SKM-1 treated with dmso at 0.1 percent for 144 hours (cell line): Measurements from ENCODE around the gene ARHGEF37.
"Not testable (repeated sequence)": the region's sequence is repeated elsewhere in the genome, so short reads cannot be mapped to it uniquely, and the experiment has no call there.

ENCODE experiments used
- DNase-seq: peaks from one replicate; lab custom pipeline; 2025; ENCODE audit not compliant: unreplicated experiment; lab: John Stamatoyannopoulos, UW

Gene ARHGEF37

DNA sequence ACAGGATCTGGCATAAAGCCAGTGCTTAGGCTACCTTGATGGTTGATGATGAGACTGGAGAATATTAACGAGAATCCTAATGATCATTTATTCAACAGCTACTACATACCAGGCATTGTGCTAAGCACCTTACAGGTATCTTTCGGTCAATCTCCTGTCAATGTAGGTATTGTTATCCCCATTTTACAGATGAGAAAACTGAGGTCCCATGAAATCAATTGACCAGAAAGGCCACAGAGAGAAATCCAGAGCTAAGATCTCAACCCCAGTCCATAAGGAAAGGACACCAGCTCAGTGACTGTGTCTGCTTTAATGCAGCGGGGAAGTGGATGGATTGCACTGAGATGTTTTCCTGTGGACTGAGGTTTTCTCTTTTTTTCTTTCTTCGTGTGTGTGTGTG lies 63.3 kb downstream of the ARHGEF37 start:
- no peak for DNase-seq

DNA sequence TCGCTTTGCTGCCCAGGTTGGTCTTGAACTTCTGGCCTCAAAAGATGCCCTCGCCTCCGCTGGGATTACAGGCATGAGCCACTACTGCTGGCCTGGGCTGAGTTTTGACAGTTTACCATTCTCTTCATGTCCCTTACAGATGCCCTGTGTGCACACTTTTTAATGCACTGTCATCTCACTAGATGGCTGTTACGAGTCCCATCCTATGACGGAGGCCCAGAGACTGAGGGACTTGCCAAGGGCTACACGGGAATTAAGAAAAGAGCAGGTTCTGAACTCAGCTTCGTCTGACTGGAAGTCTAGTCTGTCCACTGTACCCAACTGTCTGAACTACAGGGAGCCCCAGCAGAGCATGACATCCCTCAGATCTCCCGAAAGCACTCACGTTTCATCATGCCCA lies 63.9 kb downstream of the ARHGEF37 start:
- DNase-seq = no peak

DNA sequence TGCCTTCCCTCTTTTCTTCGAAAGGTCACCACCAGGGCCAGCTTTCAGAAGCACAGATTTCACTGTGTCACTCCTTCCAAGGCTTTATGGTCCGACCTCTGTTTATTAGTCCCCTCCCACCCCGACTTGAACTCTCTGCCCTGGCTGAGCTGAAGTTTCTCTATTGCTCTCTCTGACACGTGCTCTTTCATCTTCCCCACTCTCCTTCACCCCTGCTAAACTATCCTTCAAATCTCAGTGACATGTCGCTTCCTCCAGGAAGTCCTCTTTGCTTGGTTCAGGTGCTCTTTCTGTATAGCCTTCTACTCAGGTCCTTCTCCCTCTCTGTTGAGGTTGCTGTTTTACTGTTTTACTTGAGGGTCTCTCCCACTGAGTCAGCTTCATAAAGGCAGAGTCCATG lies 64.4 kb downstream of the ARHGEF37 start:
- DNase-seq = no peak

DNA sequence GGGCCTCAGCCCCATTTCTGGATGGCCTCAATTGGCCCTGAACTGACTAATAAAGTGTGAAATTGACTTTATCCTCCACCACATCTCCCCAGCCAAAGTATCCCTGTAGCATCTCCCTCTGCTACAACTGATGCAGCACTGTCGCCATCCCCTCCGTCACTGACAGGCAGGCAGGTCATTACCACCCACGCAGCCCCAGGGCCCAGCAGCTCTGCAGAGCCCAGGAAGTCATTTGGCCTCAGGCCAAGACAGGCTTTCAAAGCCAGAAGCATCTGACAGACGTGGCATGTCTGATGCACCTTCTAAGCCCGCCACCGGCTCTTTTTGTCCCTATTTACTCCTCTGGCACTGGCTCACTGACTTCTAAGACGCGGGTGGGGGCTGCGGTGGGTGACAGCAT lies 65.3 kb downstream of the ARHGEF37 start:
- DNase-seq = no peak

DNA sequence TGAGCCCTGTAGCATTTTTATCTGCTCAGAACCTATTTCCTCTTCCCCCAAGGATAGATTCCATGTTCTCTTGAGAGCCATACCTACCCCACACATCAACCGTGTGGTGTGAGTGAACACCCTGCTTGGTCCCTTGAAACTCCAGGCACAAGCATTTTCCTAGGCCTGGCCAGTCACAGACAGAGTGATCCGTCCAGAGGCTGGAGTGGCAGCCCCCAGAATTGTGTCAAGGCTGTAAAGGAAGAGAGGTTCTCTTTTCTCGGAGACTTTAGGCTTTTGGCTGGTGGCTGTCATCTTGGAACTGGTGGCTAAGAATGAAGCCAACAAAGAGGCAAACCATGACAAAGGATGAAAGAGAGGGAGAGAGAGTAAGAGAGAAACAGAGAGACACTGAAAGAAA lies 66.0 kb downstream of the ARHGEF37 start:
- DNase-seq = no peak

DNA sequence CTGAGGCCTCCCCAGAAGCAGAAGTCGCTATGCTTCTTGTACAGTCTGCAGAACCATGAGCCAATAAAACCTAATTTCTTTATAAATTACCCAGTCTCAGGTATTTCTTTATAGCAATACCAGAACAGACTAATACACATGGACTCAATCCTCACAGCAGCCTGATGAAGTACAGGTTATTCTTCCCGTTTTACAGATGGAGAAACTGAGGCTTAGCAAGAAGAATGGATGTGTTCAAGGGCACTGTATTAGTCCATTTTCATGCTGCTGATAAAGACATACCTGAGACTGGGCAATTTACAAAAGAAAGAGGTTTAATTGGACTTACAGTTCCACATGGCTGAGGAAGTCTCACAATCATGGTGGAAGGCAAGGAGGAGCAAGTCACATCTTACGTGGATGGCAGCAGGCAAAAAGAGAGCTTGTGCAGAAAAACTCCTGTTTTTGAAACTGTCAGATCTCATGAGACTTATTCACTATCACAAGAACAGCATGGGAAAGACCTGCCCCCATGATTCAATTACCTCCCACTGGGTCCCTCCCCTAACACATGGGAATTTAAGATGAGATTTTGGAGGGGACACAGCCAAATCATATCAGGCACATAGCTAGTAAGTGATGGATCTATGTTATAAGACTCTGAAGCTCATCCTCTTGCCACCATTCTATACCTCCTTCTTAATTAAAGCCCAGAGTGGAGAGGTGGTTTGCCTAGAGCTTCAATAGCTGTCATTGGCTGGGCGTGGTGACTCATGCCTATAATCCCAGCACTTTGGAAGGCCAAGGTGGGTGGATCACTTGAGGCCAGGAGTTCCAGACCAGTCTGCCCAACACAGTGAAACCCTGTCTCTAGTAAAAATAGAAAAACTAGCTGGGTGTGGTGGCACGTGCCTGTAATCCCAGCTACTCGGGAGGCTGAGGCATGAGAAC lies 67.4 kb downstream of the ARHGEF37 start:
- DNase-seq = not testable (repeated sequence)

DNA sequence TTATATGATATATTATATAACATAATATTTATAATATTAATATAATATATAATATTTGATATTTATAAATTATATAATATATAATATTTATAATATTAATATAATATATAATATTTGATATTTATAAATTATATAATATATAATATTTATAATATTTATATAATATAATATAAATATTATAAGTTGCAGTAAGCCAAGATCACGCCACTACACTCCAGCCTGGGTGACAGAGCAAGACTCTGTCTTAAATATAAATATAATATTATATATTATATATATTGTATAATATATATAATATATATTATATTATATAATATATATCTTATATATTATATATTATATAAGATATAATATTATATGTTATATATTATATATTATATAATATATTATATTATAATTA lies 68.4 kb downstream of the ARHGEF37 start:
- not testable (repeated sequence) for DNase-seq

DNA sequence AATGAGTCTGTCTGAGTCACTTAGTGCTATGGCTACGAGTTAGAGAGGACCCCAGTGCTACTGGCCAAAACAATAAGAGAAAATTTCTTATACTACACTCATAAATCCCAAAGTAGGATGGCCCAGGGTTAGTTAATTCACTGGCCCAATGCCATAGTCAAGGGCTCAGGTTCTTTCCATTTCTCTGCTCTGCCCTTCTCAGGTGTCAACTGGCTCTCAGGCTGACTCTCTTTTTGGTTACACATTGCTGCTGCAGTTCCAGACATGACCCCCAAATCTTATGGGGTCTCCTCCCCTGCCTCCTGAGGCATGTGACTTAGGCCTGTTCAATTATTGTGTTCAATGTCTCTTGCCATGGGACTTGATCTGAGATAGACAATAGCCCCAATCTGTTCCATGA lies 70.4 kb downstream of the ARHGEF37 start:
- peak; percentile 44 for DNase-seq

DNA sequence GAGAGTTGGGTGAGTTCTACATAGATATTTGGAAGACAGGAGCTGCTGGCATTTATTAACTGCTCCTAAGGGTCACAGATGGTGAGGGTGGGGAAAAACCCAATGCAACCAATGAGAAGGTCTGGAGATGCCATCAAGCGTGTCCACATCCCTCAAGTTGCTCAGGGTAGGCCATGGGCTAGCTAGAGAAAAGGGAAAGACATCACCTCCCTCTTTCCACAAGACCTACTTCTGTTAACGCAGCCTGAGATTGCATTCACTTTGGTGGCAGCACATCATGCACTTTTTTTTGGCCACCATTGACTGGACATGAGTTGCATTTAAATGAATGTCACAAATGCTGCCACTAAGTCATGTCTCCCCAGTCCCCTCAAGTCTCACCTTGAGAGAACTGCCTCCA lies 71.4 kb downstream of the ARHGEF37 start:
- no peak for DNase-seq

DNA sequence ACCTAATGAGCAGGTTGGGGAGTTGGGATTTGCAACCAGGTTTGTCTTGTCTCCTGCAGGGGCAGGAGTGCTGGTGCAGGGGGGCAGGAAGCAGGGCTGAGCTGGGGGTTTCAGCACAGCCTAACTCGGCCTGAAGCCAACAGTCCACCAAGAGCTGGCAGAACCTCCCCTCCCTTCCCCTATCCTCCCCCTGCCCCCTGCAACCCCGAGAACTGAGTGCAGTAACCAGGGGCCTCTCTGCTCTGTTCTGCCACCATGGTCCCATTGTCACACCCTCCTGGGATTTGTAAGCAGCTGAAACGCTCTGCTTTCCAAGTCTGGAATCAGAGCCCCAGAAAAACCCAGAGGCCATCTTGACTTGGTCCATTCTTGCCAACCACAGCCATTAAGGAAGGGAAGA lies 72.9 kb downstream of the ARHGEF37 start:
- DNase-seq = no peak

DNA sequence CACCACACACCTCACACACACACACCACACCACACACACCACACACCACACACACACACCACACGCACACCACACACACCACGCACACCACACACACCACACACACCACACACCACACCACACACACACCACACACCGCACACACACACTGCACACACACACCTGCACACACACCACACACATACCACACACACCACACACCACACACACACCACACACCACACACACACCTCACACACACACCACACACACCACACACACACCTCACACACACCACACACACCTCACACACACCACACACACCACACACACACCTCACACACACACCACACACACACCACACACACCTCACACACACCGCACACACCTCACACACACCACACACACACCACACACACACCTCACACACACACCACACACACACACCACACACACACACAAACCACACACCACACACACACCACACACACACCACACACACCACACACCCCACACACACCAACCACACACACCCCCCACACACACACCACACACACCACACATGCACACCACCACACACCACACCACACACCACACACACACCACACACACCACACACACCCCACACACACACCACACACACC lies 73.7 kb downstream of the ARHGEF37 start:
- no peak for DNase-seq

DNA sequence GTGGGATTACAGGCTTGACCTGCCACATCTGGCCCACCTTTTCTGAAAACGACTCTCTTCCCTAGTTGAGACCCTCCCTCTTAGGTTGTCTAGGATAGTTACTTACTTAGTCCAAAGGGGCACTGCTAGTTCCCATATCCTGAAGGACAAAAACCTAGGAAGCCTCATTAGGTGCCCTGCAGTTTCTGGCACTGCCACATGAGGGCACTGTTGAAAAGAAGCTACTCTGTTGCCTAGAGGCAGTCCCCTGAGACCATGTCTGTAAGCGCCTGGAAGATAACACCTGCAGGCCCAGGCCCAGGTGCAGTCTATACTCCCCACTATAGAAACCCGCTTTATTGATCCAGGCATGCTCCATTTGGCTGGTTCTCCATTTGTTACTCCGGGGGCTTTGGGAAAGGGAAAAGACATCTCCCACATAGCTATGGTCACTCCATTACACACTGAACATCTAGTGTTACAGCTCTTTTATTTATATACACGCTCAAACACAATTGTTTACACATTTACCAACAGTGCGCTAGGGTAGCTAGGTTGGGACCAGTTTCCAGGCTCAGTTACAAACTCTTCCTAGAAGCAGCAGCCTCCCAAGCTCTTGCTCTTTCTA lies 75.4 kb downstream of the ARHGEF37 start:
- DNase-seq = peak; percentile 37

DNA sequence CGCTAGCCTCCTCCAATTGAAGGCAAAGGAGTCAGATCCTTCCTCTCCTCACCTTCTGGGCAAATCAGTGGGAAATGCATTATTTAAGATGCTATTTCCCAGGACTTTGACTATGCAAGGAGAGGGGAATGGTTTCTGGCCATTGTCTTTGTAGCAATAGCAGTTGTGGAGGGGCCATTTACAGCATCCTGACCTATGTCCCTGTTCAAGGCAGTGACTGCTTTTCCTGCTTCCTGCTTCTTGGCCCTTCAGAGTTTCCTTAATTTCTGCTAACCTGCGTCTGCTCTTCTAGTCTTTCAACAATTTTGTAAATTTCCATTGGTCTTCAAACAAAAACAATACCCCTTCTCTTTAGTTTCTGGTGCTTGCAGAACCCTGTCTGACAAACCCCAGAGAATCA lies 76.0 kb downstream of the ARHGEF37 start:
- no peak for DNase-seq

DNA sequence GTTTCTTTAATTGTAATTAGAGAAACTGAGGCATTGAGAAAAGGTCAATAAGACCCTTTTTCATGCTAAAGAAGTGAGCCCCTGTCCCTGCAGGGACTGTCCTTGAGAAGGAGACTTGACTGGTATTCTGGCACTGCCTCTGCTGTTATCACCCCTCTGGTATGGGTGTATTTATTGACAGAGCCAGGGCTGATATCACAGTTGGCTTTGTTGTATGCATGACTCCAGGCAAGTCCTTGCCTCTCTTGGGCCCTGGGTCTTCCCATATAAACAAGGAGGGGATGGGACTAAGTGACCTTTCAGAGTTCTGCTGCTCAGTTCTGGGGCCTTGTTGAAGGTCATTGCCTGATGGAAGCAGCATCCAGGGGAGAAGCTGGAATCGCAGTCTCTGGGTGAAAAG lies 77.0 kb downstream of the ARHGEF37 start:
- DNase-seq = no peak

DNA sequence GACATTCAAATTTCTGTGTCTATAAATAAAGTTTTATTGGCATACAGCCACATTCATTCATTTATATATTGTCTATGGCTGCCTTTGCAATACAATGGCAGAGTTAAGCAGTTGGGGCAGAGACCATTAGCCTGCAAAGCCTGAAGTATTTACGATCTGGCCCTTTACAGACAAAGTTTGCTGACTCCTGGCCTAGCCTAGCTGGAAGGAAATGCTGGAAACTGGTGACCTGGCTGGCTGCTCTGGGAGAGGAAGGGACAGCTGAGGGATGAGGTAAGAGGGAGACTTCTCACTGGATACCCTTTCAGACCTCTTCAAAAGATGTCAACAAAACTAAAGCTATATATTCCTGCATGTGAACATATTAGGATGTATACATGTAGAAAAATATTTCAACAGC lies 82.8 kb downstream of the ARHGEF37 start:
- DNase-seq = no peak

DNA sequence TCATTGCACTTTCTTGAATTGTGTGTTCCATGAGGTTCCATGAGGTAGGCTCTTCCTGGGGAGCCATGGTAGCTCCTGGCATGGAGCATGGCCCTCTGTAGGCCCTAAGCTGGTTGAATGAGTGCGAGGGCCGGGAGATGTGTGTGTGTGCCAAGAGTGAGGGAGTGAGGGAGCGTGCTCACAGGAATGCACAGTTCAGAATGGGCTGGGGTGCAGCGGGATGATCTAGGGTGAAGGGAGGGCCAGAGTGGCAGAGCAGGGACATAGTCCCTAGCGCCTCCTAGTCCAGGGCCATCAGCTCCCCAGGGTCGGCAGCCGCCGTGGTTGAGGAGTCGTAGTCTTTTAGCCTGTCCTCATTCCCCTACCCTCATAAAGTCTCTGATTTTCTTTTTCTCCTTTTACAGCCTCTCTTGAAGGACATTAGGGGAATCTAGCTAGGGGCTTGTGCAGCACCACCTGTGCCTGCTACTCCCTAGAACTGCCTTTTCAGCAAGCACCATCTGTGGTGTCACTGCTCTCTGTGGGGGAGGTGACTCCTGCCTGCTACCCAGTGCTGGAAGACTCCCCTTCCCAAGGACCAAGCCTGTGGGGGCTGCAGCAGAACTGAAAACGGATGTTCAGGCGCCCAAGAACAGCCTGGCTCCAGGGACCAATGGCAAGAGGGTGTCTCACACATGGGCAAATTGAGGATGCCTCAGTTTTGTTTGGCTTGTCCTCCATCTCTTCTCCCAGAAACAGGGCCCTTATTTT lies 83.5 kb downstream of the ARHGEF37 start:
- DNase-seq = no peak

DNA sequence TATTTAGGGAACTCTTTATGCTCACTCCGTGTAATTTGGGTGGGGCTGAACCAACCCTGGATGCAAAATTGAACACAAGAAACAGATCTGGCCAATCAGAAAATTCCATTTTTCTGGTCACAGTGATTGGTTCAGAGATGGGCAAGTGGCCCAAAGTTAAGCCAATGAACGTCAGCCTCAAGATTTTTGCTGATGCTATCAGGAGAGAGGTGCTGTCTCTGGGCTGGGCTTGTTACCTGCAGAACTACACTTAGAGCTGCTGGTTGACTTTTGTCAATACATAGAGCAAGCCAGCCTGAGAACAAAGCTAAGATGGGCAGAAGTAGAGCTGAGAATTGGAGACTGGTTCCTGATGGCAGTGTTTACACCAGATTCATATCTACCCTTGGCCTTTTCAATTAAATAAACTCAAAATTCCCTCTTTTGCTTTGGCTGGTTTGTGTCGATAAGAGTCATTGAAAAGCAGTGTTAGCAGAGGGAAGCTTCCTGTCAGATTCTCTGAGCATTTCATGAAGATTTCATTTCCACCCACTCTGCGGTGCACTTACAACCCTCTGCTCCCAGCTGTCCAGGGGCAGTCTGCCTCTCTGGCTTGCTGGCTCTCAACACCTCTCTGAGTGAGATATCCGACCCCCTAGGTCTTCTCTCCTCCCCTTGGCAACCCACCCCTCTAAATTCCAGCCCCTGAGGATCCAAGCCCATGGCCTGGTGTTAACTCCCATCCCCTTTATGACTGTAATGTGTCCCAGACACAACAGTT lies 84.3 kb downstream of the ARHGEF37 start:
- DNase-seq = no peak

DNA sequence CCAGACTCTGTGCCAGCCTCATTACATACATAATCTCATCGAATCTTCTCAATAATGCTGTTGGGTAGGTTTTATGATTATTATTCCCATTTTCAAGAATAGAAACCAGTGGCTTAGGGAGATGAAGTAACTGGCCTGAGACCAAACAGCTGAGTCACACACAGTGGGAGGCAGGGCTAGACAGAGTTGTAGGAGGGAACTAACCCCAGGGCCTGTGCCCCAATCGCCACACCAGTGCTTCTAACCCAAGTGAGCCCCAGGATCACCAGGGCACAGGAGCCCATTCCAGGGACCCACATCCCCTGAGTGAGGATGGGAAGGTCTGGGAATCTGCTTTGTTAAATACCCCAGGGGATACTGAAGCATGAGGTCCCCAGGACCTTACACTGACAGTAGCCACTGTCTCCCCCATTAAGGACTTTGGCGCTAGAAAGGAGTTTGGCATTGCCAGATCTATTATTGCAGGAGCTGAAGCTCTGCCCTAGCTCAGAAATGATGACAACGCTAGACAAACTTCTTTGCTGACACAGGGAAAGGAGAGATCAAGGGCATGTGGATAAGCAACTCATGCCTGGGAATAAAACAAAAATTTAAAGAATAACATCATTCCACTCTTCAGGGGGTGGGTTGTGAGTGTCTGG lies 85.0 kb downstream of the ARHGEF37 start:
- DNase-seq = peak; percentile 74

DNA sequence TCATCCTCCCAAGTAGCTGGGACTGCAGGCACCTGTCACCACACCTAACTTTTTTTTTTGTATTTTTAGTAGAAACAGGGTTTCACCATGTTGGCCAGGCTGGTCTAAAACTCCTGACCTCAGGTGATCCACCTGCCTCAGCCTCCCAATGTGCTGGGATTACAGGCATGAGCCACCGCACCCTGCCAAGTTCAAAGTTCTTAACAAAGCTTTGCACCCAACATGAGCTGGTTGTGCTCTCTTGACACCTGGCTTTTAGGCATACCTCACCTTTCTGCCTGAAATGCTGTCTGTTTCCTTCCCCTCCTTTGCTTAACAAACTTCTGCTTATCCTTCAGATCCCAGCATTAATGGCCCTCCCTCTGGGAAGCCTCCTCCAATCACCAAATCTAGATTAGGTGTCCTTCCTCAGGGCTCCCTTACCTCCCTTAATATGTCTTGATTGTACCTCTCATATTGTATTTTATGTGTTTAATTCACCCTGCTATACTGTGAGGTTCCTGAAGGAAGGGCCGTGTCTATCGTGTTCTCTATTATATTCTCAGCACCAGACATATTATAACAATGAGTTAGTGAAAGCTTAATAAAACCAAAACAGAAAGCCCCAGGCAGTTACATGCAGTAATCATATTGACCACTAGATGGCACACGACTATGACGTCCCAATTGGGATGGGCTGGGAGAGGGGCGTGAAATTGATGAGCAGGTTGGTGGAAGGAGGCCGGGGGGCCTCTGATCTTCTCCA lies 86.0 kb downstream of the ARHGEF37 start:
- DNase-seq = peak; percentile 14
